GM12872 (cell line): Measurements from ENCODE around the gene MKI67.

Experiments
- TF ChIP-seq, protein P1 (sequence below): IDR thresholded peaks from 3 replicates; pipeline ENCODE4 v1.5.1; 2011; ENCODE audit warnings: low read depth, mild to moderate bottlenecking, low read length, moderate library complexity; ENCODE audit not compliant: insufficient read depth

MKI67 gene

DNA sequence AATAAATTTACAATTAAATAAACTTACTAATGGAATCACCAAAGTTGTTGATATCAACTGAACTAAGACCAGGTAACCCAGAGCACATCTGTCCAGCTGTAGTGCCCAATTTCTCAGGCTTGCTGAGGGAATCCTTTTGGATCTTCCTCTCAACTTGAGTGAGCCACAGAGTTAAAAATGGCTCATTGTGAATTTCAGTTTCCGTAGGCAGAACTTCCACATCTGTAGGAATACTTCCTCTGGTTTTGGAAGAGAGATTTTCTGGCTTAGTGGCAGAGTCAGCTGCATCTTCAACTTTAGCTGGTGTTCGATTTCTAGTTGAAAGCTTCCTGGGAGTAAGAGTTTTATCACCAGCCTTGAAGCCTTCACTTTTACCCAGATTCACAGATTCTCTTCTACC is 11.3 kb downstream of the MKI67 start:
- TF ChIP-seq, protein P1, sequence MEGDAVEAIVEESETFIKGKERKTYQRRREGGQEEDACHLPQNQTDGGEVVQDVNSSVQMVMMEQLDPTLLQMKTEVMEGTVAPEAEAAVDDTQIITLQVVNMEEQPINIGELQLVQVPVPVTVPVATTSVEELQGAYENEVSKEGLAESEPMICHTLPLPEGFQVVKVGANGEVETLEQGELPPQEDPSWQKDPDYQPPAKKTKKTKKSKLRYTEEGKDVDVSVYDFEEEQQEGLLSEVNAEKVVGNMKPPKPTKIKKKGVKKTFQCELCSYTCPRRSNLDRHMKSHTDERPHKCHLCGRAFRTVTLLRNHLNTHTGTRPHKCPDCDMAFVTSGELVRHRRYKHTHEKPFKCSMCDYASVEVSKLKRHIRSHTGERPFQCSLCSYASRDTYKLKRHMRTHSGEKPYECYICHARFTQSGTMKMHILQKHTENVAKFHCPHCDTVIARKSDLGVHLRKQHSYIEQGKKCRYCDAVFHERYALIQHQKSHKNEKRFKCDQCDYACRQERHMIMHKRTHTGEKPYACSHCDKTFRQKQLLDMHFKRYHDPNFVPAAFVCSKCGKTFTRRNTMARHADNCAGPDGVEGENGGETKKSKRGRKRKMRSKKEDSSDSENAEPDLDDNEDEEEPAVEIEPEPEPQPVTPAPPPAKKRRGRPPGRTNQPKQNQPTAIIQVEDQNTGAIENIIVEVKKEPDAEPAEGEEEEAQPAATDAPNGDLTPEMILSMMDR: no peak

- TF ChIP-seq, protein P1: no peak
These were observed 13.2 kb downstream of the MKI67 start for GRCh38 chr10:128113026-128113425.

- TF ChIP-seq, protein P1: no peak
These were observed 14.5 kb downstream of the MKI67 start for GRCh38 chr10:128111696-128112095.

- TF ChIP-seq, protein P1: no peak
These were observed 15.9 kb downstream of the MKI67 start for GRCh38 chr10:128110339-128110738.

DNA sequence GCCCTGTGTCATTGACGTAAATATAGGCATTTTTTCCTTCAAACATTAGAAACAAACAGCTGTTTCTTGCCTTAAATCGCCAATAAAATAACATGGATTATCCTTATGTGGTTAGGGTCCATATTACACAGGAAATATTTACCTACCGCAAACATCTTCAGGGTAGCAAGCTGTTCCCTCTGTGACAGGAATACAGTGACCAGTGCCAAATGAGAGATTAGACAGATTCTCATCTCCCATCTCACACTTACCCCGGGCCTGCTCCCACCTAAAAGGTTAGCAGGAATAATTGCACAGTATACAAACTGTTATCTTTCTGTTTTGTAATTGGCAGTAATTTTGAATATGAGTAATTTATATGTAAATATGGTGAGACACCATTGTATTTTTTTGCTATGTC is 16.5 kb downstream of the MKI67 start:
- TF ChIP-seq, protein P1: no peak

GRCh38 chr10:128105383-128105782 is 20.8 kb downstream of the MKI67 start:
- TF ChIP-seq, protein P1: no peak

DNA sequence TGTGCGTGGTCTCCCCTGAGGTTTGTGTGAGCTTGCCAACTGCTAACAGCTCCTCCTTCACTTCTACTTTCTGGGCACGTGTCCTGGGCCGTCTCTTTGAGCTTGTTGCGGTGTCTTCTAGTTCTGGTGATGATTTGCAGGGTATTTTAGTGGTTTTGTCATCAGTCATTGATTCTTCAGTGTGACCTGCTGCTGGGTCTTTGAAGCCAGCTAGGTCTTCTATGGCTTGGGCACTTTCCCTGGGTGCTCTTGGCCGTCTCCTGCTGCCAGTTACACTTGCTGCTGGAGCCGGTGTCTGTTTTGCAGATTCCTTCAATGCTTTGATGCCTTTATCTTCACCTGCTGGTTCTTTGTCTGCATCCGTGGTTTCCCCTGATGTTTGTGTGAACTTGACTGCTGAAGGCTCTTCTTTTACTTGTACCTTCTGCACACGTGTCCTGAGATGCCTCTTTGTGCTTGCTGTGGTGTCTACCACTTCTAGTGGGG is 23.0 kb downstream of the MKI67 start:
- TF ChIP-seq, protein P1: no peak

DNA sequence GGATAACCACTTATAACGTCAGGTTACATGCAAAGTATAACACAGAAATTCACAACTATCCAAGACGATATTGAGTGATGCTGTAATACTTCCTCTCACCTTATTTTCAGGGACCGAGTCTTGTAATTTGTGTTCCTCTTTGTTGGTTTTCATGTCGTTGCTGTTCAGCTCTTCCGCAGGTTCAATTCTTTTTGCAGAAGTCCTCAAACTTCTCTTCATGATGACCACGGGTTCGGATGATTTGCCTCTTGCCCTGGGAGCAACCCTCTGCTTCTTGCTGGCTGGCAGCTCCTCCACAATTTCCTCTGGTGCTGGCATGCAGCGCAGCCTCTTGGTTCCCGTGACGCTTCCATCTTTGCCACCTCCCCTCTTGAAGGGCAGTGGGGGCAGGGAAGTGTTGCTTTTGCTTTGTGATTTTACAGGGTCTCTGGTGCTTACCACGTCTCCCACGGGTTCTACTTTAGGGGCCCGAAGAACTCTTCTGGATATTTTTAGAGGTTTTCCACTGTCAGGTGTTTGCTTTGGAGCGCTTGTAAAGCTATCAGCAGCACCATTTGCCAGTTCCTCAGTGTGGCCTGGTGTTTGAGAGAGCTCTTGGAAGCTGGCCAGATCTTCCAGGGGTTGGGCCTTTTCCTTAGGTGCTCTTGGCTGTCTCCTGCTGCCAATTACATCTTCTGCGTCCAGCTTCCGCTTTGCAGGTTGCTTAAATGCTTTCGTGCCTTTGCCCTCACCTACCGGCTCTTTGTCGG is 23.6 kb downstream of the MKI67 start:
- TF ChIP-seq, protein P1: no peak
